OCI-LY7 (cell line): ENCODE results near the gene GK. TPM values are rescaled to one million over a fixed set of nuclear protein-coding genes. Genes with fewer than 3 reads are reported as not detected.
"Not testable (repeated sequence)": the region's sequence is repeated elsewhere in the genome, so short reads cannot be mapped to it uniquely, and the experiment has no call there.

ENCODE experiments used
- BruUV-seq: library from RNA; stranded (reverse); fragments of 400-500 nt; replicated peaks from 2 replicates; lab custom pipeline; 2021; lab: Mats Ljungman, UMichigan
- CTCF ChIA-PET: fragments of 300-600 bp; sonication (Branson Sonifier 250); formaldehyde crosslinking; loops from one replicate; lab custom pipeline; 2022; ENCODE audit warnings: antibody characterized with exemption; ENCODE audit not compliant: unreplicated experiment; lab: Charles Lee
- POLR2A ChIA-PET: fragments of 300-600 bp; sonication (Branson Sonifier 250); formaldehyde crosslinking; loops from one replicate; lab custom pipeline; 2022; ENCODE audit warnings: antibody characterized with exemption; lab: Charles Lee
- DNase-seq: peaks from one replicate; pipeline ENCODE4 v3.0.0-alpha.2; 2015; ENCODE audit warnings: low spot score
- H2AFZ ChIP-seq: fragments of 200-600 bp; sonication (generic), shearing (Covaris generic); 2 replicates; pipeline ENCODE4 v1.6.1; 2014; ENCODE audit warnings: mild to moderate bottlenecking, antibody characterized with exemption, low read length, moderate library complexity
- H3K27ac ChIP-seq: fragments of 200-600 bp; sonication (generic); 2 replicates; pipeline ENCODE4 v1.5.1; 2014; ENCODE audit warnings: mixed run types, low read depth, mild to moderate bottlenecking, moderate library complexity, low read length, inconsistent platforms; ENCODE audit not compliant: poor library complexity, severe bottlenecking
- H3K36me3 ChIP-seq: fragments of 200-600 bp; sonication (generic); 2 replicates; pipeline ENCODE4 v1.6.1; 2014; ENCODE audit warnings: mild to moderate bottlenecking, antibody characterized with exemption, low read length, moderate library complexity, mixed read lengths; ENCODE audit not compliant: insufficient read depth
- H3K4me1 ChIP-seq: fragments of 200-600 bp; sonication (generic); 2 replicates; pipeline ENCODE4 v1.5.1; 2014; ENCODE audit warnings: mild to moderate bottlenecking, low read length; ENCODE audit not compliant: insufficient read depth, poor library complexity, severe bottlenecking
- H3K4me2 ChIP-seq: fragments of 200-600 bp; sonication (generic); 2 replicates; pipeline ENCODE4 v1.6.1; 2014; ENCODE audit warnings: mild to moderate bottlenecking, low read length
- H3K4me3 ChIP-seq: fragments of 200-600 bp; sonication (generic); 2 replicates; pipeline ENCODE4 v1.5.1; 2014; ENCODE audit warnings: mild to moderate bottlenecking, low read depth, low read length; ENCODE audit not compliant: poor library complexity, severe bottlenecking
- H3K79me2 ChIP-seq: fragments of 200-600 bp; sonication (generic); 2 replicates; pipeline ENCODE4 v1.6.1; 2016; ENCODE audit warnings: low read depth, mild to moderate bottlenecking, low read length, moderate library complexity, mixed read lengths; ENCODE audit not compliant: insufficient read depth
- H3K9me2 ChIP-seq: fragments of 200-600 bp; sonication (generic); 2 replicates; pipeline ENCODE4 v1.6.1; 2016; ENCODE audit warnings: mild to moderate bottlenecking, low read length, mixed read lengths; ENCODE audit not compliant: insufficient read depth
- H3K9me3 ChIP-seq: fragments of 200-600 bp; sonication (generic); 2 replicates; pipeline ENCODE4 v1.6.1; 2014; ENCODE audit warnings: mild to moderate bottlenecking, mixed run types, low read length, mixed read lengths
- H4K20me1 ChIP-seq: fragments of 200-600 bp; sonication (generic); 2 replicates; pipeline ENCODE4 v1.6.1; 2014; ENCODE audit warnings: mild to moderate bottlenecking, antibody characterized with exemption, low read length, moderate library complexity, mixed read lengths; ENCODE audit not compliant: insufficient read depth
- CTCF ChIP-seq: fragments of 200-600 bp; sonication (generic); conservative IDR thresholded peaks from 2 replicates; pipeline ENCODE4 v1.5.1; 2014; ENCODE audit warnings: mild to moderate bottlenecking, antibody characterized with exemption, low read length, moderate library complexity, mixed read lengths
- EZH2phosphoT487 ChIP-seq: fragments of 200-600 bp; sonication (generic); IDR thresholded peaks from 2 replicates; pipeline ENCODE4 v1.6.1; 2018; ENCODE audit warnings: low read depth, borderline replicate concordance, mild to moderate bottlenecking, mixed run types, antibody characterized with exemption, low read length, moderate library complexity, mixed read lengths
- intact Hi-C: fragments of 100-400 bp; cut with micrococcal nuclease; formaldehyde crosslinking; loops from one replicate; pipeline ENCODE4 v1.10.0; 2022; ENCODE audit not compliant: unreplicated experiment
- total RNA-seq, 2 experiments: library from RNA; depleted of rRNA in 1 of 2; stranded (reverse); fragments of >200 nt in 1 of 2; shearing (Covaris generic) in 1 of 2; gene quantifications; 2 replicates each; pipeline ENCODE4 v1.2.3, GENCODE V29; 2014 to 2022

The GK gene
- total RNA-seq, 2 experiments from 2014 or later, result 10.1 to 19.7 TPM

- Histone ChIP-seq H3K9me2 (no peaks in the 10 kb centered on the region), H3K4me3 (peak overlapping the region; percentile 87), H3K79me2 (no peaks in the 10 kb centered on the region), H3K36me3 (no peaks in the 10 kb centered on the region), H3K9me3 (no peaks in the 10 kb centered on the region), H2AFZ (peak overlapping the region; percentile 81), H3K4me1 (peaks cover 26% of the 10 kb centered on the region), H4K20me1 (no peaks in the 10 kb centered on the region), H3K4me2 (peak overlapping the region; percentile 76), H3K27ac (peak overlapping the region; percentile 48)
- BruUV-seq, result TSS peak; percentile 89
- ChIA-PET POLR2A (interaction anchor here (0.7 kb wide), 2 partner anchors 87 to 231 kb away, joined by 3 to 4 read pairs; no protein-coding TSS in a partner anchor), CTCF (no interaction called here)
- TF ChIP-seq EZH2phosphoT487 (no peak), CTCF (no peak)
- intact Hi-C loops, result loop anchor here (5.0 to 10.0 kb wide), 3 partner anchors 75 to 235 kb away; partner anchors contain the start of genes TAB3 and TASL
- peak; percentile 91 for DNase-seq
These were observed 452 bp upstream of the GK start for GRCh38 chrX:30652527-30653414.

GRCh38 chrX:30654386-30654785 is 1.2 kb downstream of the GK start:
- peaks cover 26% of the 10 kb centered on the region for H3K4me1 ChIP-seq
- DNase-seq, POLR2A ChIA-PET, H3K79me2 ChIP-seq, H3K36me3 ChIP-seq, H3K27ac ChIP-seq, H4K20me1 ChIP-seq, BruUV-seq, H3K9me3 ChIP-seq, H3K9me2 ChIP-seq, CTCF ChIA-PET: not testable (repeated sequence)
- H3K4me2 ChIP-seq, result peak overlapping the region; percentile 92
- intact Hi-C loops, result loop anchor here (5.0 to 10.0 kb wide), 3 partner anchors 77 to 233 kb away; partner anchors contain the start of genes TAB3 and TASL
- H2AFZ ChIP-seq, result peak overlapping the region; percentile 61; the same call in 1 of the 2 replicates
- peak overlapping the region; percentile 87 for H3K4me3 ChIP-seq

- CTCF ChIA-PET, result no interaction called here
- BruUV-seq, result no TSS peak
- Histone ChIP-seq H3K36me3 (no peaks in the 10 kb centered on the region), H3K4me3 (peak overlapping the region; percentile 19), H3K79me2 (no peaks in the 10 kb centered on the region), H3K9me2 (no peaks in the 10 kb centered on the region), H2AFZ (no peak overlapping the region), H4K20me1 (no peaks in the 10 kb centered on the region), H3K4me1 (peaks cover 19% of the 10 kb centered on the region), H3K9me3 (no peaks in the 10 kb centered on the region), H3K4me2 (peak overlapping the region; percentile 45), H3K27ac (no peak overlapping the region)
- POLR2A ChIA-PET, result no interaction called here
- TF ChIP-seq EZH2phosphoT487 (no peak), CTCF (no peak)
- intact Hi-C loops, result loop anchor here (5.0 to 10.0 kb wide), 3 partner anchors 78 to 232 kb away; partner anchors contain the start of genes TAB3 and TASL
- no peak for DNase-seq
These were observed 1.9 kb downstream of the GK start for GRCh38 chrX:30654989-30655607.
